HEK293 (cell line): ENCODE measurements around the gene ZNF608.

Experiments
- BCL6B ChIP-seq: fragments of 450-650 bp; formaldehyde crosslinking; IDR thresholded peaks from 2 replicates; pipeline ENCODE4 v1.5.1; 2017; ENCODE audit warnings: missing biosample characterization, missing genetic modification characterization
- CTCF ChIP-seq: fragments of 450-650 bp; formaldehyde crosslinking; IDR thresholded peaks from 2 replicates; pipeline ENCODE4 v1.5.1; 2016; ENCODE audit warnings: missing biosample characterization, missing genetic modification characterization
- YY2 ChIP-seq: fragments of 450-650 bp; formaldehyde crosslinking; IDR thresholded peaks from 2 replicates; pipeline ENCODE4 v1.5.1; 2016; ENCODE audit warnings: missing biosample characterization, missing genetic modification characterization
- ZFP3 ChIP-seq: fragments of 450-650 bp; formaldehyde crosslinking; IDR thresholded peaks from 2 replicates; pipeline ENCODE4 v1.5.1; 2016; ENCODE audit warnings: low read depth, missing biosample characterization, missing genetic modification characterization
- ZNF24 ChIP-seq: fragments of 450-650 bp; formaldehyde crosslinking; IDR thresholded peaks from 2 replicates; pipeline ENCODE4 v1.5.1; 2016; ENCODE audit warnings: missing biosample characterization, missing genetic modification characterization
- ZNF549 ChIP-seq: fragments of 450-650 bp; IDR thresholded peaks from 2 replicates; pipeline ENCODE4 v1.5.1; 2018; ENCODE audit warnings: missing biosample characterization, missing genetic modification characterization, mild to moderate bottlenecking, inconsistent platforms, moderate library complexity
- ZNF558 ChIP-seq: fragments of 450-650 bp; formaldehyde crosslinking; IDR thresholded peaks from 2 replicates; pipeline ENCODE4 v1.5.1; 2016; ENCODE audit warnings: missing biosample characterization, missing genetic modification characterization
- ZNF624 ChIP-seq: fragments of 450-650 bp; formaldehyde crosslinking; IDR thresholded peaks from 2 replicates; pipeline ENCODE4 v1.5.1; 2017; ENCODE audit warnings: missing biosample characterization, missing genetic modification characterization

- TF ChIP-seq ZNF24 (no peak), ZNF624 (tag by site-specific recombination) (no peak), ZNF558 (tag by site-specific recombination) (no peak), CTCF (no peak), ZFP3 (tag by site-specific recombination) (no peak), BCL6B (tag by site-specific recombination) (no peak), YY2 (tag by site-specific recombination) (no peak), ZNF549 (tag by site-specific recombination) (no peak)
These were observed 13.1 kb downstream of the ZNF608 start for GRCh38 chr5:124733329-124733650.
